ELR (cell line): Measurements from ENCODE around the gene CSF1.

Experiments
- DNase-seq: peaks from one replicate; pipeline ENCODE4 v3.0.0-alpha.2; 2015; ENCODE audit warnings: low read depth

The CSF1 gene

GRCh38 chr1:109883248-109883955 lies 27.2 kb upstream of the CSF1 start:
- DNase-seq = no peak

GRCh38 chr1:109884242-109884891 lies 26.3 kb upstream of the CSF1 start:
- DNase-seq = no peak

DNA sequence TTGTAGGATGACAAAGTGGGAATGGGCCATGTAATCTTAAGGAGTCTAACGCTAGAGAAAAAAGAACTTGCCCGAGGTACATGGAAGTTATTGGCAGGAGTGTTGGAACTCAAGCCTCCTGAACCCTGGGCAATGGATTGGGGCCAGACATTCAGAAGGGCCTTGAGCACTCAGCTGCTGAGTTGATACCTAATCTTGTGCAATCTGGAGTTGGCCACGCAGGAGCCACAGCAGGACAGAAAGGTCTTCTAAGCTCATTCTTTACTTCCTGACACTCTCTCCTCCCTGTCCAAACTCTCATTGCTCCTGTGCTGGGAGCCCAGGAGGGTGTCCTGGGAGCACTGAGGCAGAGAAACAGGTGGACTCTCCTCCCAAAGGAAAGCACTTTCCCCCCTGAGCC lies 25.1 kb upstream of the CSF1 start:
- DNase-seq = no peak

GRCh38 chr1:109886827-109887226 lies 23.8 kb upstream of the CSF1 start:
- no peak for DNase-seq

DNA sequence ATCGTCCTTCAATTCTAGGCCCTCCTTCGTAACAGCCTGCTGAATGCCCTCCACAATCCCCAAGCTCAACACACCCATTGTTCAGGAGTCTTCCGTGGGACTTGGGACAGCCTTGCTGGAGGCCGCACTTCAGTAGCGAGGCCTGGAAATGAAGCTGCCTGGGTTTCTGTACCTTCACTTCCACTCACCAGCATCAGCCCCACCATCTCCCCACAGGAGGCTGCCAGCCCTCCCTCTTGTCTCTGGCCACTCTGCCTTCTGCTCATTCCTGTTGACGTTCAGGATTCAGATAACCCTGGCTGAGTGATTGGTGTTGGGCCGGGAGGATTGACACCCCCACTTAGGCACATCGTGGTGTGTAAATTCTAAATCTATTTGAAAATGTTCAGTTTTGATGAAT lies 23.4 kb upstream of the CSF1 start:
- no peak for DNase-seq

GRCh38 chr1:109887884-109888283 lies 22.8 kb upstream of the CSF1 start:
- no peak for DNase-seq

DNA sequence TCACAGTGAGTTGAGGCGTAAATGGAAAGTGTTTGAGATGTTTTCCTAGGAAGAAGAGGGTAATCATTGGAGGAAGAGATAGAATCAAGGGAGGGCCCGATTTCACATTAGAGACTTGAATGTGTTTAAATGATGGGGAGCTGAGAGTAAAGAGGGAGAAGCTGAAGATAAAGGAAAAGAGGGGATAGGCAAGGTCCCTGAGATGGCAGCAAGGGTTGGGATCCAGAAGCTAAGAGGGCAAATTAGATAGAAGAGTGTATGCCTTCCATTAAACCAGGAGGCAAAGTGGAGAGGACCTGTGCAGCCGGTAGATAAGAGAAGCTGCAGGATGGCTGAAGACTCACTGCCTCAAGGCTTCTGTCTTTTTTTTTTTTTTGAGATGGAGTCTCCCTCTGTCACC lies 21.6 kb upstream of the CSF1 start:
- no peak for DNase-seq

GRCh38 chr1:109890115-109890953 lies 20.3 kb upstream of the CSF1 start:
- DNase-seq = no peak

DNA sequence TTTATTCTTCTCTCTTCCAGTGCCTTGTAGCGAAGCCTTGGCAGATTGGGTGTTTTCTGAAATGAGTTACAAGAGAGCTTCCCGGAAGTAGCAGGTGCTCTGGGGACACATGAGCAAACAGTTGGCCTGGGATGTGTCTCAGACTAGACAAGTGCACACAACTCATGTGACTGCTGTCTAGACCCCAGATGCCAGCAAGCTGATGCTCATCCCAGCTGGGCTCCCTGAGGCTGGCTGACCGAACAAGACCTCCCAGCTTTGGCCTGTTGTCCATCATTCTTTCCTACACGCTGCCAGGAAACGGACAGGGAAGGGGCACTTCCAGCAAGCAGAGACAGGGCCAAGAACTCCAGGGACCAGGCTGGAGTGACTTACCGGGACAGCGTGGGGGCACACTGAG lies 18.7 kb upstream of the CSF1 start:
- no peak for DNase-seq

DNA sequence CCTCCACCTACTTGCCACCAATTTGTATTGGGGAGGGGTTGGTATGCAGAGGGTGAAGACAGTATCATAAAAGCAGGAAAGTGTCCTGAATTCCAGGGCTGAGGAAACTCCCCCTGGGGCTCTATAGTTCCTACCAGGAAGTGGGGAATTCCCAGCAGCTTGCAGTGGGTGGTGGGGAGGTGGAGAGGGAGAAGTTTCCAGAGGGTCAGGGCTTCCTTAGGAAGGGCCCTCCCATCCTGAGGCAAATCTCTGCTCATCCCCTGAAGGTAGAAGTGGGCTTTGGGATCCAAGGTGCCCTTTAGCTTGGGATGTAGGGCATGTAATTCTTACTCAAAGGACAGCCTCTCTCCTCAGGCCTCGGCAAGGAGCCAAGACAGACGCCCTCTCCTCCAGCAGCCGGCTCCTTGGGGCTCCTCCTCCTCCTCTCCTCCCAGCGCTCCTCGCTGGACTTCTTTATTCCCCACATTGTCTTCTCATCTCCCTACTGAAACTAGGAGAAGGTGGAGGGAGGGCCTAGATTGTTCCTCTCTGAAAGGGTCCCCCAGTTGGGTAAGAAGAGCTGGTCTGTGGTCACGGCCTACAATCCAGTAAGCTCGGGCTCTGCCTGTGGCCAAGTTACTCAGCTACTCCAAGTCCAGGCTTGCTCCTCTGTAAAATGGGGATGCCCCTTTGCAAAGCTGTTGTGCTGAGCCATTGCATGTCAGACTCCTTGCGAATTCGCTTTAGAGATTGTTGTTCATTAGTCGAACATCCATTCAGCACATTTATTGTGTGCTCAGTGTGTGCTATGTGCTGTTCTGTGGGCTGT lies 17.9 kb upstream of the CSF1 start:
- peak; percentile 62 for DNase-seq

DNA sequence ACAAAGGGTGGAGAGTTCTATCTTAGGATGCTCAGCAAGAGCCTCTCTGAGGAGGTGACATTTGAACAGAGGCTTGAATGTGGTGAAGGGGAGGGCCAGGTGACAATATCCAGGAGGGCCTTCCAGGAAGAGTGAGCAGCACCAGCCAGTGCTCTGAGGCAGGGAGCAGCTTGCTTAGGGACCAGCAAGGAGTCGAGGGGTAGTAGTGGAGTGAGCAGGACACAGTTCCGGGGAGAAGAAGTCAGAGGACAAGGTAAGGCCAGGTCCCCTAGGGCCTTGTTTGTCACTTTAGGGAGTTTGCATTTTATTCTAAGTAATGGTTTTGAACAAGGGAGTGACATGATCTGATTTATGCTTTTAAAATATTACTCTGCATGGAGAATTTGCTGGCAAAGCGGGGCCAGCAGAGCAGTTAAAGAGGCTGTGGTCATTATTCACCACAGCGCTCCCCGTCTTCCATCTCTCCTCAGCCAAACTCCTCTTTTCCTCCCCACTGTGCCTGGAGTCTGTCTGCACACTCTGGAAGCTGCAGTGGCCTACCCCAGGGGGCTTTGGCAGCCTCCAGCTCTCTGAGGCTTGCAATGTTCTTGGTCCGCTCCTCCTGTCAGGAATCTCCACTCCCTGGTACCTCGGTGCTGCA lies 17.0 kb upstream of the CSF1 start:
- no peak for DNase-seq

DNA sequence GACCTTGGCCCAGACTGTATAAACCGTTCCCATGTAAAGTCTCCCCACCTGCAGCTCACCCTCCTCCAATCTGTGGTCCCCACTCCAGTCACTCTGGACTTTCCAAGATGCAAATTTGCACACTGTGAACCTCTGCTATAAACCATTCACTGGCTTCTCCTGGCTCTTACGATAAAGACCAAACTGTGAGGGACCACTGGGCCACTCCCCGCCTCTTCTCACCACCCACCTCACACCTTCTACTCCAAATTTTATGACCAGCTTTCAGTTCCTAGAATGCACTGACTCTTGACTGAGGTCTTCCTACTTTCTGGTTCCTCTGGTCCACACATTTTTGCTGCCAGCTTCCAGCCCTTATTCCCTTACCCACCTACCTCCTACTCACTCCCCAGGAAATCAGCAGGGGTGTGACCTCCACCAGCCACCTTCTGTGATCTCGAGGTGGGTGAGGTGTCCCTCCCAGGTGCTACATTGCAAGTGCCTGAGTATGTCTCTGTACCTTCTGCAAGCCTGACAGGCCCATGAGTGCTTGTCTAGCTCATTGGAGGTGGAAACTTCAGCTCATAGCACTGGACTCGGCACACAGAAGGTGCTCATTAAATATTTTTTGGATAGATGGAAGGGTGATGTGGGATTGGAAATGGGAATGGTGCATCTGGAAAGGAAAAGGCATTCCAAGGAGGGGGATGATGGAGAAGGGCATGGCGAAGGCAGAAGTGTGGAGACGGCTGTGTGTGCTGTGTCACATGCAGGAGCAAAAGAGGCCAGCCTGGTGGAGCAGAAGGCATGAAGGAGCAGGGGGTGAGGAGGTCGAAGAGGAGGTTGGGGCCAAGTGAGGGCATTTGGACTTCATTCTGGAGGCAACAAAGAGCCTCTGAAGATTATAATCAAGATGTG lies 15.6 kb upstream of the CSF1 start:
- DNase-seq = no peak

DNA sequence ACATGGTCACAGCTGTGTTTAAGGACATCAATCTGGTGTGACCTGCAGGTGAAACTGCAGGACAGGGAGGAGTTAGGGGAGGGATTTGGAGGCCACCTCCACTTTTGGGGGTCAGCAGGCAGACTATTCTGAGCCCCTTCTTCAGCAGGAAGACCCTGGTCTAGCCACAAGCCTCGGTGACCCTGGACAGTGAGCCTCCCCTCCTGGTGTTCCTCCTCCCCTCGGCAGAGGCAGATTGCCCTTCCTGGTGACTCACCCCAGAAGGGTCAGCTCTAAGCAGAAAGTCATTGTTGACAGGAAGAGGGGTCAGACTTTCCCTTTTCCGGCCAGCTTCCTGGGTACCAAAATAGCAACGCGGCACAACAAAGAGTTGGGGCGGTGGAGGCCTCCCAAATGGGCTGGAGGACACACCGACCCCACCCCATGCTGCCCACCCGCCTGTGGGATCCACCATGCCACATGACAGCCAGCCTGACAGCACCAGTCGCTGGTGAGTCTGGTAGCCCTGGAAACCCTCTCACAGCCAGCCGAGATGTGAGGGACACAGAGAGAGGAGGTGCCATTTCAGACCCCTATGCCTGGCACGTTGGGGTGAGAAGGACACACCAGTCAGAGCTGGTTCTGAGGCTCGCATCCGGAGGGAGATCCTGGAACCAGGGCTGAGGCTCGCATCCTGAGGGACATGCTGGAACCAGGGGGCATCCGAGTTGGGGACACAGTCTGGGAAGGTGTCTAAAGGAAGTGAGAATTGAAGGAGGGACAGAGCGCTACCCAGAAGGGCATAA lies 14.7 kb upstream of the CSF1 start:
- DNase-seq = peak; percentile 81

DNA sequence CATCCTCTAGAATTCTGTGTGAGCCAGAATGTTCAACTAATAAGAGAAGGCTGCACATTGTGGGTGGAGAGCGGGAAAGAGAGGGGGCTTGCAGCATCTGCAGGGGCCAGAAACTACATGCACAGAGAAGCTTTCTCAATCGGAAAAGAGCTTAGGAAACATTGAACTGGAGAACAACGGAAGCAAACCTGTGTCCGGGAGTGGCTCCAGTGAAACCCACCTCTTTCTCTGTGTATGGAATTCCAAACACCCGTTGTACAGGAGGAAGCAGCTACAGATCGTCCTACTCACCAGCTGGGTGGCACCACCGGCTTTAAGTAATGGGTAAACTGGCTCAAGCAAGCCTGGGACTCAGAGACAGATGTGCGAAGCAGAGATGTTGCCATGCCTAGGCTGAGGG lies 14.0 kb upstream of the CSF1 start:
- DNase-seq = no peak

GRCh38 chr1:109897259-109897955 lies 13.2 kb upstream of the CSF1 start:
- DNase-seq = peak; percentile 42

DNA sequence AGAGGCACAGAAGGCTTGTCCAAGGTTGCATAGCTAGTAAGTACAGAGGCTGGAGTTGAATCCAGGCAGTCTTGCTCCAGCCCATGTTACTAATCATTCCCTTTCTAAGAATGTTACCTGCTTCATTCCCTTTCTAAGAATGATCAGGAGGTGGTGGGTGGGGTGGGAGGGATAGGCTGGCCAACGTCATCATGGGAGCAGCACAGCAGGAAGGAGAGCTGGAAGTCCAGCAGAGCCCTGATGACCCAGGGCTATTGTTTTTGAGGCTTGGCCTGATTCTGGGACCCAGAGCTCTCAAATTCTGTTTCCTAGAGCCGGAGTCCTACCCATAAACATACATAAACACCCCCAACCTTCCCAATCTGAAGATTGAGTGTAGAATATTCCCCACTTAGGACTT lies 11.8 kb upstream of the CSF1 start:
- DNase-seq = no peak

GRCh38 chr1:109901141-109901523 lies 9.5 kb upstream of the CSF1 start:
- DNase-seq = no peak

GRCh38 chr1:109901524-109902145 lies 9.0 kb upstream of the CSF1 start:
- peak; percentile 54 for DNase-seq
